ENCODE measurements around the gene TMEM229B. TPM values are rescaled to one million over a fixed set of nuclear protein-coding genes. Genes with fewer than 3 reads are reported as not detected.

Gene TMEM229B
- 23.3 and 25.6 TPM in 2 replicates for total RNA-seq

- intact Hi-C loops (cut with micrococcal nuclease): loop anchor here (1.0 to 10.0 kb wide), 9 partner anchors 27 to 1667 kb away; partner anchors contain the start of genes ARG2, DCAF5, EIF2S1 and PALS1
Measured at GRCh38 chr14:67487937-67488893, at the start of gene TMEM229B. Gene TMEM229B (minus strand): TSS chr14:67488721. CDS start chr14:67473923, 14,798 bp downstream.

- intact Hi-C loops (cut with micrococcal nuclease): no loop called here
Measured at GRCh38 chr14:67537736-67538135, 49.2 kb upstream of the TMEM229B start.

- intact Hi-C loops (cut with micrococcal nuclease): no loop called here
Measured at GRCh38 chr14:67536087-67536486, 47.6 kb upstream of the TMEM229B start.

GRCh38 chr14:67533754-67534085 lies 45.2 kb upstream of the TMEM229B start:
- intact Hi-C loops (cut with micrococcal nuclease): loop anchor here (2.0 to 5.0 kb wide), 2 partner anchors 46 to 65 kb away; partner anchors contain the start of gene TMEM229B

GRCh38 chr14:67532998-67533753 lies 44.7 kb upstream of the TMEM229B start, which contains the start of gene PLEKHH1:
Gene PLEKHH1 (plus strand): TSS chr14:67533290. CDS start chr14:67541868, 8,578 bp downstream.
- intact Hi-C loops (cut with micrococcal nuclease): loop anchor here (2.0 to 5.0 kb wide), 2 partner anchors 46 to 66 kb away; partner anchors contain the start of gene TMEM229B

- intact Hi-C loops (cut with micrococcal nuclease): loop anchor here (2.0 to 5.0 kb wide), 2 partner anchors 45 to 66 kb away; partner anchors contain the start of gene TMEM229B
Measured at GRCh38 chr14:67532606-67532997, 44.1 kb upstream of the TMEM229B start.

GRCh38 chr14:67529947-67530935 lies 41.7 kb upstream of the TMEM229B start:
- intact Hi-C loops (cut with micrococcal nuclease): loop anchor here (5.0 kb wide), 1 partner anchor 43 kb away; the partner anchor contains the start of gene TMEM229B

- intact Hi-C loops (cut with micrococcal nuclease): no loop called here
Measured at GRCh38 chr14:67528276-67528675, 39.8 kb upstream of the TMEM229B start.

- intact Hi-C loops (cut with micrococcal nuclease): loop anchor here (2.0 kb wide), 2 partner anchors 91 to 147 kb away; partner anchors contain the start of genes ARG2 and VTI1B
Measured at GRCh38 chr14:67527756-67528155, 39.2 kb upstream of the TMEM229B start.

- intact Hi-C loops (cut with micrococcal nuclease): loop anchor here (1.0 to 2.0 kb wide), 6 partner anchors 44 to 177 kb away; partner anchors contain the start of genes ARG2 and VTI1B
Measured at GRCh38 chr14:67526676-67527459, 38.3 kb upstream of the TMEM229B start.

GRCh38 chr14:67526181-67526580 lies 37.7 kb upstream of the TMEM229B start:
- intact Hi-C loops (cut with micrococcal nuclease): loop anchor here (1.0 to 2.0 kb wide), 6 partner anchors 45 to 178 kb away; partner anchors contain the start of genes ARG2 and VTI1B

GRCh38 chr14:67525389-67525788 lies 36.9 kb upstream of the TMEM229B start:
- intact Hi-C loops (cut with micrococcal nuclease): no loop called here

- intact Hi-C loops (cut with micrococcal nuclease): no loop called here
Measured at GRCh38 chr14:67524634-67524963, 36.1 kb upstream of the TMEM229B start.

GRCh38 chr14:67523764-67524633 lies 35.5 kb upstream of the TMEM229B start:
- intact Hi-C loops (cut with micrococcal nuclease): no loop called here

GRCh38 chr14:67522270-67522669 lies 33.7 kb upstream of the TMEM229B start:
- intact Hi-C loops (cut with micrococcal nuclease): no loop called here

GRCh38 chr14:67520482-67520881 lies 32.0 kb upstream of the TMEM229B start:
- intact Hi-C loops (cut with micrococcal nuclease): no loop called here

- intact Hi-C loops (cut with micrococcal nuclease): no loop called here
Measured at GRCh38 chr14:67519406-67519805, 30.9 kb upstream of the TMEM229B start.

- intact Hi-C loops (cut with micrococcal nuclease): no loop called here
Measured at GRCh38 chr14:67517083-67517482, 28.6 kb upstream of the TMEM229B start.

Data from T-helper 1 cell treated with Interleukin-12 subunit alpha and Interleukin-12 subunit beta and Interleukin-4 antibody, amounts not matched to agents 30 ng/mL and 1 ng/mL, for 36 hours (primary cell).